HepG2 (cell line): Measurements from ENCODE around the gene OR10AD1. TPM values are rescaled to one million over a fixed set of nuclear protein-coding genes. Genes with fewer than 3 reads are reported as not detected.
A peak's percentile ranks its signal among the peaks of the same experiment; 100 is the strongest.

ENCODE experiments used
- ATF7 ChIP-seq, 2 experiments: fragments of 450-650 bp in 1 of 2; sonication (generic) in 1 of 2; formaldehyde crosslinking in 1 of 2; IDR thresholded peaks; 2 replicates each; pipeline versions ENCODE4 v1.4.0 to v1.6.1; 2016 to 2020; ENCODE audit warnings: antibody characterized with exemption in 1 of 2, mild to moderate bottlenecking in 1 of 2, missing genetic modification reagents in 1 of 2
- ETV5 ChIP-seq: IDR thresholded peaks from 2 replicates; pipeline ENCODE4 v1.6.1; 2018; ENCODE audit warnings: missing biosample characterization, missing genetic modification reagents, inconsistent platforms, borderline replicate concordance
- JUN ChIP-seq: sonication (generic); formaldehyde crosslinking; IDR thresholded peaks from 2 replicates; pipeline ENCODE4 v1.4.0; 2020; ENCODE audit warnings: mild to moderate bottlenecking, missing genetic modification reagents
- MIXL1 ChIP-seq: IDR thresholded peaks from 2 replicates; pipeline ENCODE4 v1.6.1; 2016
- PITX1 ChIP-seq: sonication (generic); formaldehyde crosslinking; IDR thresholded peaks from 2 replicates; pipeline ENCODE4 v1.5.1; 2020; ENCODE audit warnings: mild to moderate bottlenecking, missing genetic modification reagents
- SAFB2 ChIP-seq: sonication (generic); formaldehyde crosslinking; IDR thresholded peaks from 2 replicates; pipeline ENCODE4 v1.5.1; 2020; ENCODE audit warnings: missing genetic modification reagents, low read depth, mild to moderate bottlenecking, borderline replicate concordance
- TP53 ChIP-seq: sonication (generic); formaldehyde crosslinking; conservative IDR thresholded peaks from 2 replicates; pipeline ENCODE4 v1.4.0; 2020; ENCODE audit warnings: missing genetic modification reagents
- USF2 ChIP-seq, 2 experiments: sonication (generic) in 1 of 2; formaldehyde crosslinking in 1 of 2; IDR thresholded peaks; 2 replicates each; pipeline versions ENCODE4 v1.5.1 to v1.6.1; 2011 to 2020; ENCODE audit warnings: borderline replicate concordance in 1 of 2, low read depth in 1 of 2, low read length in 1 of 2, mild to moderate bottlenecking in 1 of 2, missing genetic modification reagents in 1 of 2, moderate library complexity in 1 of 2
- XBP1 ChIP-seq: sonication (generic); formaldehyde crosslinking; IDR thresholded peaks from 2 replicates; pipeline ENCODE4 v1.5.0; 2020; ENCODE audit warnings: missing genetic modification reagents
- ZMYM3 ChIP-seq: sonication (generic); formaldehyde crosslinking; IDR thresholded peaks from 2 replicates; pipeline ENCODE4 v1.5.1; 2020; ENCODE audit warnings: mild to moderate bottlenecking, missing genetic modification reagents
- ZNF34 ChIP-seq: sonication (generic); formaldehyde crosslinking; IDR thresholded peaks from 2 replicates; pipeline ENCODE4 v1.4.0; 2020; ENCODE audit warnings: mild to moderate bottlenecking, missing genetic modification reagents, borderline replicate concordance
- ZNF432 ChIP-seq: sonication (generic); formaldehyde crosslinking; IDR thresholded peaks from 2 replicates; pipeline ENCODE4 v1.5.0; 2020; ENCODE audit warnings: missing genetic modification reagents, mild to moderate bottlenecking, borderline replicate concordance
- ZNF562 ChIP-seq: sonication (generic); formaldehyde crosslinking; IDR thresholded peaks from 2 replicates; pipeline ENCODE4 v1.8.0; 2022; ENCODE audit warnings: missing genetic modification reagents, borderline replicate concordance
- polyA plus RNA-seq, 8 experiments: library from polyadenylated mRNA; depleted of rRNA in 3 of 8; stranded (reverse) in 7 of 8; unstranded in 1 of 8; fragments of >200 nt; fragmentation: Illumina TruSeq in 4 of 8; extraction: Trizol in 4 of 8; gene quantifications; 2 replicates each; pipeline versions ENCODE4 v1.2.1 to v1.2.3, GENCODE V29; 2011 to 2016; ENCODE audit warnings: low read depth in 4 of 8, missing spikeins in 1 of 8, mixed read lengths in 1 of 8; ENCODE audit not compliant: insufficient read depth in 1 of 8
- total RNA-seq, 5 experiments: library from RNA; depleted of rRNA; stranded (reverse); fragments of >200 nt; fragmentation: Illumina TruSeq; extraction: Trizol; gene quantifications; 2 replicates each; pipeline ENCODE4 v1.2.3, GENCODE V29; 2016; ENCODE audit warnings: low read depth in 1 of 5
- TF ChIP-seq, protein P1 (sequence below): conservative IDR thresholded peaks from 2 replicates; pipeline ENCODE4 v1.6.1; 2018; ENCODE audit warnings: missing genetic modification reagents
- TF ChIP-seq, protein P2 (sequence below): sonication (generic); formaldehyde crosslinking; conservative IDR thresholded peaks from 2 replicates; pipeline ENCODE4 v1.4.0; 2020; ENCODE audit warnings: mild to moderate bottlenecking, missing genetic modification reagents, moderate library complexity

OR10AD1 gene
- total and polyA plus RNA-seq, 2 of the 13 experiments (the other 11 are each of a cell fraction or from before 2014, with no cell fraction given) = not detected

DNA sequence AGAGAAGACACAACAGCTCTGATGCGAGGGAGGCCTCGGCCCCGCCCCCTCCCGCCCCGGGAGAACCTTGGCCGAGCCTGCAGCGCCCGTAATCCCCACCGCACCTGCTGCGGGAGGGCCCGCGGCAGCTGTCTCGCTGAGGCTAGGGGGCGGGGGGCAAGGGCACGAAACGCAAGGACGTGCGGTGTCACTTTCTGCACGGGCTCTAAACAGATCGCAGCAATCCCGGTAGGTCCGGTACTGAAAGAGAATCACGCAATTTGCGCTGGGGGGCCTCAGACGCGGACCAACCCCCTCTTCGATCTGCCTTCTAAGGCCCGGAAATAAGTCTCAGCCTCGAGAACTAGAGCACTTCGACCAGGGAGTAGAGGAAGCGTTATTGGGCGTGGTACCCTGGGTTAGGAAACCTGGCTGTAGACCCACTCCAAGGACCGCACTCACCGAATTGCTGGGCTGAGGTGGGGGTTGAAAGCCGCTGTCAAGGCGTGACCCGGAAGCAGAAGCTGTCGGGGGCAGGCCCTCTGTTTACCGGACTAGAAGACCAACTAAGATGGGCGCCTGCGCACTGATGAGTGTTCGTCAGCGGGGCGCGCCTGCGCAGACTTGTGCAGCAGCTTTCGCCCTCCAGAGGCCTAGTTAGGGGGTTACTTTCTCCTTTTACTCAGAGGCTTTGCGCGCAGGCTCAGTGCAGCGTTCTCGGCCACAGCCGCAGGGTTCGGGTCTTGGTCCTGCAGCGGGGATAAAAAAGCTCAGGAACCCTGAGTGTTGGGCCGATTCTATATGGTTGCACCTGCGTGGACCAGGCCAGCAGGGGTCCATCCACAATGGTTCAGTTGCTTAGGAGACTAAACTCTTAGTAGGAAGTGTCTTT, 45.8 kb downstream of the OR10AD1 start, which contains the start of gene ASB8 (continued):
- TF ChIP-seq SAFB2 (CRISPR knock-in tag) (peak; percentile 19; the same call in 1 of the 2 replicates), MIXL1 (CRISPR knock-in tag) (no peak), ATF7 (IDR thresholded peaks at IDR 0.05) (no peak), ATF7 (CRISPR knock-in tag; IDR thresholded peaks at IDR 0.05) (peak; percentile 34; the same call in 1 of the 2 replicates), ZNF432 (CRISPR knock-in tag) (no peak), ZNF562 (CRISPR knock-in tag) (no peak), USF2 (IDR thresholded peaks at IDR 0.05; ENCODE audit: low read depth, low read length) (no peak), USF2 (CRISPR knock-in tag; IDR thresholded peaks at IDR 0.05; ENCODE audit: borderline replicate concordance) (no peak), JUN (CRISPR knock-in tag) (0 out of 2 replicates have a peak, but pooled peaks have one; percentile 30), ZNF34 (0 out of 2 replicates have a peak, but pooled peaks have one; percentile 49), XBP1 (CRISPR knock-in tag) (no peak), PITX1 (CRISPR knock-in tag) (peak; percentile 85; the same call in 1 of the 2 replicates), ZMYM3 (CRISPR knock-in tag) (peak; percentile 39; the same call in 1 of the 2 replicates), TP53 (CRISPR knock-in tag) (no peak), ETV5 (0 out of 2 replicates have a peak, but pooled peaks have one; percentile 32)
- TF ChIP-seq, protein P1, sequence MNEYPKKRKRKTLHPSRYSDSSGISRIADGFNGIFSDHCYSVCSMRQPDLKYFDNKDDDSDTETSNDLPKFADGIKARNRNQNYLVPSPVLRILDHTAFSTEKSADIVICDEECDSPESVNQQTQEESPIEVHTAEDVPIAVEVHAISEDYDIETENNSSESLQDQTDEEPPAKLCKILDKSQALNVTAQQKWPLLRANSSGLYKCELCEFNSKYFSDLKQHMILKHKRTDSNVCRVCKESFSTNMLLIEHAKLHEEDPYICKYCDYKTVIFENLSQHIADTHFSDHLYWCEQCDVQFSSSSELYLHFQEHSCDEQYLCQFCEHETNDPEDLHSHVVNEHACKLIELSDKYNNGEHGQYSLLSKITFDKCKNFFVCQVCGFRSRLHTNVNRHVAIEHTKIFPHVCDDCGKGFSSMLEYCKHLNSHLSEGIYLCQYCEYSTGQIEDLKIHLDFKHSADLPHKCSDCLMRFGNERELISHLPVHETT = peak; percentile 55; the same call in 1 of the 2 replicates
- TF ChIP-seq, protein P2, sequence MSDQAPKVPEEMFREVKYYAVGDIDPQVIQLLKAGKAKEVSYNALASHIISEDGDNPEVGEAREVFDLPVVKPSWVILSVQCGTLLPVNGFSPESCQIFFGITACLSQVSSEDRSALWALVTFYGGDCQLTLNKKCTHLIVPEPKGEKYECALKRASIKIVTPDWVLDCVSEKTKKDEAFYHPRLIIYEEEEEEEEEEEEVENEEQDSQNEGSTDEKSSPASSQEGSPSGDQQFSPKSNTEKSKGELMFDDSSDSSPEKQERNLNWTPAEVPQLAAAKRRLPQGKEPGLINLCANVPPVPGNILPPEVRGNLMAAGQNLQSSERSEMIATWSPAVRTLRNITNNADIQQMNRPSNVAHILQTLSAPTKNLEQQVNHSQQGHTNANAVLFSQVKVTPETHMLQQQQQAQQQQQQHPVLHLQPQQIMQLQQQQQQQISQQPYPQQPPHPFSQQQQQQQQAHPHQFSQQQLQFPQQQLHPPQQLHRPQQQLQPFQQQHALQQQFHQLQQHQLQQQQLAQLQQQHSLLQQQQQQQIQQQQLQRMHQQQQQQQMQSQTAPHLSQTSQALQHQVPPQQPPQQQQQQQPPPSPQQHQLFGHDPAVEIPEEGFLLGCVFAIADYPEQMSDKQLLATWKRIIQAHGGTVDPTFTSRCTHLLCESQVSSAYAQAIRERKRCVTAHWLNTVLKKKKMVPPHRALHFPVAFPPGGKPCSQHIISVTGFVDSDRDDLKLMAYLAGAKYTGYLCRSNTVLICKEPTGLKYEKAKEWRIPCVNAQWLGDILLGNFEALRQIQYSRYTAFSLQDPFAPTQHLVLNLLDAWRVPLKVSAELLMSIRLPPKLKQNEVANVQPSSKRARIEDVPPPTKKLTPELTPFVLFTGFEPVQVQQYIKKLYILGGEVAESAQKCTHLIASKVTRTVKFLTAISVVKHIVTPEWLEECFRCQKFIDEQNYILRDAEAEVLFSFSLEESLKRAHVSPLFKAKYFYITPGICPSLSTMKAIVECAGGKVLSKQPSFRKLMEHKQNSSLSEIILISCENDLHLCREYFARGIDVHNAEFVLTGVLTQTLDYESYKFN (CRISPR knock-in tag) = peak; percentile 76
